AML-193 (cell line): ENCODE results near the gene NRXN2.

Experiments
- DNase-seq, 2 experiments: peaks; one replicate each; lab custom pipeline; 2025; lab: John Stamatoyannopoulos, UW

Gene NRXN2

GRCh38 chr11:64590763-64591221 is 132.2 kb downstream of the NRXN2 start, which contains the start of gene SLC22A12:
Gene SLC22A12, plus strand, starts transcription at chr11:64591220. Its CDS starts 337 bp downstream, at chr11:64591557.
- DNase-seq = no peak

GRCh38 chr11:64588701-64589100 is 134.3 kb downstream of the NRXN2 start:
- DNase-seq = no peak

- DNase-seq = no peak
These were observed 136.6 kb downstream of the NRXN2 start for GRCh38 chr11:64586366-64586765.

DNA sequence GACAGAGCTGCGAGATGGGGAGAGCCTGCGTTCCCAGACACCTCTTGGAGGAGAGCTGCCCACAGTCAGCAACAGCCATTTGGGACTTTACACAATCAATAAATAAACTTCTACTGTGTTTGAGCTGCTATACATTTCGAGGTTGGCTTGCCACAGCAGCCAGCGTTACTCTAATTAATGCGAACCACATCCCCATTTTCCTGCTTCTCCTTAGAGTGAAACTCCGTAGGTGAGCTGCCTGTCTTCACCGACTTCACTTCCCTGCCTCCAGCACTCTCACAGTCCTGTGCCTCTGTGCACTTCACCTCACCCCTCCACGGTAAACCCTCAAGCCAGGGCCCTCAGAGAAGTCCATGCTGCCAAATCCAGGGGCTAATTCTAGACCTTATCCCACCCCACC is 137.8 kb downstream of the NRXN2 start:
- DNase-seq = no peak

DNA sequence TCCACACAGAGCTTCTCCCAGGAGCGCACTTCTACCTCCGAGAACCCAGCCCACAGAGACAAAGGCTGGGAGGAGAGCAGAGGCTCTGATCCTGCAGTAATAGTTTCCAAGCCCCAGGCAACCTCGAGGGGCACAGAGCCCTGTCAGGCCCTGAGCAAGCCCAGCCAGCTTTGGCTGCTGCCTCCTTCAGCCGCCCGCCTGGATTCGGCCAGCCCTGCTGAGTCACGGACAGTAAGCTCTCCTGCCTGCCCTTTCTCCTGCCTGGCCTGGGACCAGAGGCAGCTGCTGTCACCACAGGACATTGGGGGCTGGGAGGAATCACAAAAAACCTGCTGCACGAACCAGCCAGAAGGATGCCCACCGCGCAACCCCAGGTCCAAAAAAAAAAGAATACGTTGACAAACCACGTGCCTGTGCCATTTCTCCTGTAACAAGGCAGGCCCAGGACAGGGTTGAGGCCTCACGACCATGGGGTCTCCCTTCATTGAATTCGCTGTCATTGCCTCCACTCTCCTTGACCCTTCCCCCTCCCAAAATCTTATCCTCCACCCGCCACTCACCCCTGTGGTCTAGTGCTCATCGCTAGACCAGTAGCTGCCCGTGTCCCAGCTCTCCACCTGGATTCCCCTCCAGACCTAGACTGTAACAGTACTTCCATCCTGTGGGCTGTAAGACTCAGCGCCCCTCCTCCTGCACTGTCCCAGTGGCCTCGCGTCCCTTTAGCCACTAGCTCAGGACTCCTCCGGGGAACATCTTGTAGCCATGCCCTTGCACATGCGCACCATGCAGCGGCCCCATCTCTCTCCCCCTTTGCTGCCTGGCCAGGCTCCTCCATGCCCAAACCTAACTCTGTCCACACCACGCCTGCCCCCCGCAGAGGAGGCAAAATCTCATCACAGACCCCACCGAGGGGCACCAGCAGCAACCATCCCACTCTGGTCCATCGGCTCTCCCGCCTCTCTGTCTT is 139.4 kb downstream of the NRXN2 start:
- DNase-seq = no peak

- DNase-seq = no peak
These were observed 140.1 kb downstream of the NRXN2 start for GRCh38 chr11:64582885-64583284.

DNA sequence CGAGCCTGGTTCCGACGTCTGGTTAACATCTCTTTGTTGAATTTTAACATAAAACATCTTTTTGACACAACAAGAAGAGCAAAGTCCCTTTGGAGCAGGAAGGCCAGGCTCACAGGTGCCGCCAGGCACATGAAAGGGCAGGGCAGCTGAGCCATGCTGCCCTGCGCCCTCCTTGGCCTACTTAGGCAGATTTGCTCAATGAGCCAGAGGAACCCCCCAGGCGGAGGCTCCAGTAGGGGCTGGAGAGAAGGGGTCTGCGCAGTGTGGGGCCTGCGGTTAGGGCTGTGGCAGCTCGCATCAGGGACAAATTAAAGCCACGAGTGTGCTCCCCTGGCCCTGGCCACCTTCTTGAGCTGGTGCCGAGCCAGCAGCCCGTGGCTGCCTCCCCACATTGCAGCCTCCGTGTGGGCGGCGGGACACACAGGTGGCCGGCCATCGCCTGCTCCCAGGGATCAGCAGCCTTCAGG is 141.9 kb downstream of the NRXN2 start:
- no peak for DNase-seq

- no peak for DNase-seq
These were observed 142.6 kb downstream of the NRXN2 start for GRCh38 chr11:64580412-64580811.

- DNase-seq = no peak
These were observed 145.8 kb downstream of the NRXN2 start for GRCh38 chr11:64577202-64577601.

DNA sequence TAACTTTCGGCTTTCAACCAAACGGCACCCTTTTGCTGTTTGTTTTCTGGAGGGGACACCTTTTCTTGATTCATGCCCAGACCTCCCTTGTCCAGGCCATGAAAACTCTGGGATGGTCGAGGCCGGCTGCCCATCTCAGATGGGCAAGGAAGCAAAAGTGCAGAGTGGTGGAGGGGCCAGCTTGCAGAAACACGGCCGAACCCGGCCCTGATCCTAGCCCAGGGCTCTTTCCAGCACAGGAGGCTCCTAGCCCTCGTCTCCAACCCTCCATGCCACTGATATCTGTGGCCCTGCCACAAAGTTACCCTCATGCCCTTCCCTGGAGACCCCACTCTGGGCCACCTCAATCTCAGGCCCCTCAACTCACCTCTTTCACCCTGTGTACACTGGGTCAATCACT is 150.9 kb downstream of the NRXN2 start:
- DNase-seq = no peak

DNA sequence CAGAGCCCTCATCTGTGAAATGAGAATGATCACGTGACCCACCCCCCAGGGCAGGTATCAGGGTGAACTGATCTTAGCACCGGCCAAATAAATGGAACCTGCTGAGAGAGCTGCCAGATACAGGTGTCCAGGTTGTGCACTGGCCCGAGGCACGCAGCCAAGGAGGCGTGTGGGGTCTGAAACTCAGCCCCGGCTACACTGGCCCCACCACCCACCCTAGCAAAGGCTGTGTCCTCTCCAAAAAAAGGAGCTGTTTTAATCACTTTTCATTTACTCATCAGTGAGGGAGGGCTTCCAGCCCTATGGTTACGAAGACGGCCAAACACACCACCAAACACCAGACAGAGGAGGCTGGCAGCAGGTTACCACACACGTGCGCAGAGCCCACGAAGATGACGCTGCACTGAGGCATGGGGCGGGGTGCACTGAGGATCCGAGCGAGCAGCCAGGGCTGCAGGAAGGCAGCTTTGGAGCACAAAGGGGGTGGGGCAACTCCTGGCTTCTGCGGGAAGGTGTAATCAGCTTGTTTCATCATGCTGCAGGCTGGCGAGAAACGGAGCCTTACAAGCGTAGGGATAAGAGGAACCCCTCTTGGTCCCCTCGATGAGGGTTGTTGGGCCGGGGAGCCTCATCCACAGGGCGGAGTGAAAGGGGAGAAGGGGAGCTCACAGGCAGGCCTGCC is 151.4 kb downstream of the NRXN2 start:
- DNase-seq = no peak

- DNase-seq = no peak
These were observed 152.0 kb downstream of the NRXN2 start for GRCh38 chr11:64571050-64571409.

GRCh38 chr11:64570341-64570740 is 152.7 kb downstream of the NRXN2 start:
- no peak for DNase-seq

GRCh38 chr11:64569300-64569970 is 153.6 kb downstream of the NRXN2 start:
- DNase-seq = no peak

- DNase-seq = no peak
These were observed 154.3 kb downstream of the NRXN2 start for GRCh38 chr11:64568584-64569140.

DNA sequence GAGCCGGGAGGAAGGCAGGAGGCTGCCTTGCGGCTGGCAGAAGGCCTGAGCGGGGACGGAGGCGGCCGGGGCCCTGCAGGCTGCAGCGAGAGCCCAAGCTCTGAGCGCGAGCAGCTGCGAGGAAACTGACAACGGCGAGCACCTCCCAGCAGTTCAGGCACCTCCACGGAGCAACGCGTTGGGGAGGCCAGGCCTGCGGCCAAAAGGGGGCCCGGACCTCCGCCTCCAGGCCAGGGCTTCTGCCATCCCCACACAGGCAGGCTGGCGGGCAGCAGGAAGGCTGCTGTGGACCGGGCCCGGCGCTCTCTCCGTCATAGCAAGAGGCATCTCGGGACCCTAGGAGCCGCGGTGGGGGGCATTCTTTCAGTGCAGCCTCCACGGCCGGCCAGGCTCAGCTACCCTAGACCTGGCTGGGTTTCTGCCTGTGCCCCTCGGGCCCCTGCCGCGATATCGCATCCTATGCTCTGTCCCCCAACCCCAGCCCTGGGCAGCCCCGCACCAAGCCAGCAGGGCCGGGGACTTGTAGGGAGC is 154.9 kb downstream of the NRXN2 start:
- DNase-seq = no peak

- DNase-seq = no peak
These were observed 155.8 kb downstream of the NRXN2 start for GRCh38 chr11:64566915-64567891.

DNA sequence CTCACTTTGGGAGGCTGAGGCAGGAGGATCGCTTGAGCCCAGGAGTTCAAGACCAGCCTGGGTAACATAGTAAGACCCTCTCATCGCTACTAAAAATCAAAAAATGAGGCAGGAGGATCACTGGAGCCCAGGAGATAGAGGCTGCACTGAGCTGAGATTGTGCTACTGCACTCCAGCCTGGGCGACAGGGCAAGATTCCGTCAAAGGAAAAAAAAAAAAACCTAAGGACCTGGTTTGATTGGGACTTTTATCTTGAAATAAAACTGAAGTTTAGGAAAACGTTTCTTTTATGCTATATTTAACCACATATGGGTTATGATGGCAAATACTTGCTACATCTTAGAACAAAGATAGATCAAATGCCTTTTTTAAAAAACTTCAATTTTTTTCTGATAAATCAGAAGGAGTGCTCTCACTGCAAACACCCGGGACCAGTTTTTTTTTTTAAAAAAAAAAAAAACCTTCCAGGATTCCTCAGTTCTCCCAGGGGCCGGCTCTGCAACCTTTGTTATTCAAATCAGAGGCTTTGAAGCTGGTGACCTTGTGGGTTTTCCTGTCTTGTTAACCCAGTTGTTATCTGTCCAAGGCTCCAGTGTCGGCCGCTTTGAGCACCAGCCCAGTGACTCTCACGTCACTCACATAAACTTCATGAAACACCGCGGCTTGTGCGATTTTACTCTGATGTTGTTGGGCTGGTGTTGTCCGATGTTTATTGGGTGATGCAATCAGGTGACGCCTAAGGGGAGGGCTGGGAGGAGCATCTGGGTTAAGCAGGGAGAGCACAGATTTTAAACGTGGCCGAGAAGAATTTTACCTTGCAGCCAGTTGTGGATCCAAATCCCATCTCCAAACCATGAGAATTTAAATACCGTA is 156.7 kb downstream of the NRXN2 start:
- no peak for DNase-seq
